Tibial nerve (tissue), 4 donors: ENCODE results near the gene CDH22.

Source experiments
- CTCF ChIP-seq, 5 experiments: fragments of 200-600 bp in 3 of 5; fragments of 450-650 bp in 2 of 5; sonication (generic) in 3 of 5; IDR thresholded peaks; one replicate each; pipeline ENCODE4 v1.5.1; 2016 to 2019; ENCODE audit warnings: antibody characterized with exemption in 5 of 5, mild to moderate bottlenecking in 3 of 5, moderate library complexity in 2 of 5
- EP300 ChIP-seq, 2 donors: sonication (generic); formaldehyde crosslinking; IDR thresholded peaks; one replicate each; pipeline ENCODE4 v1.6.1; 2017; ENCODE audit warnings: antibody characterized with exemption in 2 of 2, mild to moderate bottlenecking in 1 of 2

GRCh38 chr20:46179862-46180261 lies 128.4 kb downstream of the CDH22 start:
- TF ChIP-seq CTCF (IDR thresholded peaks at IDR 0.05) (no peak), EP300 (IDR thresholded peaks at IDR 0.05) (no peak)
